ENCODE results near the gene TMEM269. TPM values are rescaled to one million over a fixed set of nuclear protein-coding genes. Genes with fewer than 3 reads are reported as not detected.
"Not testable (repeated sequence)": the region's sequence is repeated elsewhere in the genome, so short reads cannot be mapped to it uniquely, and the experiment has no call there.

Gene TMEM269
- total RNA-seq, 1 donor, result under 0.01 TPM

DNA sequence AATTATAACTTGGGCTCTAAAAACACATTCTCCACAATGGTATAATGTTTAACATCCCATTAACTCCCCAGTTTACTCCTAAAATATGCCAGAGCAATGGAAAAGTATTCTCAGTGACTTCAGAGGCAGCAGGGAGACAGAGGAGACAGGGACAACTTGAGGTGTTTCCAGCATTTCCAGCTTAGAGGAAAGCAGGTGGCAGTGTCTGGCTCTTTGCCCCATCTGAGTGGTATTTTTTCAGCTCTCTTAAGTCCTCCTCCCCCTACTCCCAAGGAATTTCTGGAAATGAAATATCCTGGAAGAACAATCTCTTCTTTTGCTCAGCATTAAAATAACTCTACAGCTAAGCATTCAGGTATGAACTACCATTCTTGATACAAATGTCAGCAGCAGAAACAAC, 21.4 kb downstream of the TMEM269 start:
- H3K27me3 ChIP-seq (ENCODE audit: insufficient read depth, low read length), result no peaks in the 10 kb centered on the region
- no peak overlapping the region for H3K4me3 ChIP-seq (ENCODE audit: insufficient read depth, low read length)
- H3K36me3 ChIP-seq (ENCODE audit: insufficient read depth, low read length), result no peaks in the 10 kb centered on the region
- no peaks in the 10 kb centered on the region for H3K79me2 ChIP-seq (ENCODE audit: insufficient read depth, low read length)
- no peaks in the 10 kb centered on the region for H3K4me1 ChIP-seq (ENCODE audit: insufficient read depth, low read length)
- no peak overlapping the region for H2AFZ ChIP-seq (ENCODE audit: low read length)
- no peak for TF ChIP-seq CTCF (IDR thresholded peaks at IDR 0.05; ENCODE audit: extremely low read depth, low read depth, low read length)
- no peaks in the 10 kb centered on the region for H3K9me3 ChIP-seq (ENCODE audit: low read depth, low read length)
- no peak overlapping the region for H3K4me2 ChIP-seq (ENCODE audit: insufficient read depth, low read length)
- H3K27ac ChIP-seq (ENCODE audit: low read depth, low read length), result no peak overlapping the region
- DNase-seq (ENCODE audit: insufficient read length, low spot score, missing footprints), result no peak
- H4K20me1 ChIP-seq (ENCODE audit: insufficient read depth, low read length), result no peaks in the 10 kb centered on the region

DNA sequence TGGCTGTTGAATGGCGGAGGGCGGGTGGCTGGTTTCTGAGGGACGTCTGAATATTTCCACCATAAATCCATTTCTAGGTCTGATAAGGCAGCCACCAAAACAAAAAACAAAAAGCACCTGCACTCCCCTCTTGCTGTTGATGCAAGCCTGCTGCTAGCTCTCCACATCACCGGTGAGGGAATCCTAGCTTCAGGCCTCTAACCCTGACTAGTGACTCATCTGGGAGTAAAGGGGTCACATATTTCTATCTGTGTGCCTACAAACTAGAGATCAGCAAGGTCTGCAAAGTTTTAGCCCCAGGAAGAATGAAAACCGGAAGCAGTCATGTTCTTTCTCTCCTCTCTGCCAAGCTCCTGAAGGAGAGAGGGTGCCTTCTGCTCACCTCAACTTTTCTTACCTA, 21.8 kb downstream of the TMEM269 start:
- H3K36me3 ChIP-seq (ENCODE audit: insufficient read depth, low read length), result no peaks in the 10 kb centered on the region
- no peak overlapping the region for H3K27ac ChIP-seq (ENCODE audit: low read depth, low read length)
- no peak overlapping the region for H3K4me3 ChIP-seq (ENCODE audit: insufficient read depth, low read length)
- no peak overlapping the region for H3K4me2 ChIP-seq (ENCODE audit: insufficient read depth, low read length)
- H3K9me3 ChIP-seq (ENCODE audit: low read depth, low read length), result no peaks in the 10 kb centered on the region
- no peaks in the 10 kb centered on the region for H3K79me2 ChIP-seq (ENCODE audit: insufficient read depth, low read length)
- no peaks in the 10 kb centered on the region for H3K4me1 ChIP-seq (ENCODE audit: insufficient read depth, low read length)
- no peaks in the 10 kb centered on the region for H4K20me1 ChIP-seq (ENCODE audit: insufficient read depth, low read length)
- no peaks in the 10 kb centered on the region for H3K27me3 ChIP-seq (ENCODE audit: insufficient read depth, low read length)
- no peak for TF ChIP-seq CTCF (IDR thresholded peaks at IDR 0.05; ENCODE audit: extremely low read depth, low read depth, low read length)
- no peak overlapping the region for H2AFZ ChIP-seq (ENCODE audit: low read length)
- DNase-seq (ENCODE audit: insufficient read length, low spot score, missing footprints), result no peak

DNA sequence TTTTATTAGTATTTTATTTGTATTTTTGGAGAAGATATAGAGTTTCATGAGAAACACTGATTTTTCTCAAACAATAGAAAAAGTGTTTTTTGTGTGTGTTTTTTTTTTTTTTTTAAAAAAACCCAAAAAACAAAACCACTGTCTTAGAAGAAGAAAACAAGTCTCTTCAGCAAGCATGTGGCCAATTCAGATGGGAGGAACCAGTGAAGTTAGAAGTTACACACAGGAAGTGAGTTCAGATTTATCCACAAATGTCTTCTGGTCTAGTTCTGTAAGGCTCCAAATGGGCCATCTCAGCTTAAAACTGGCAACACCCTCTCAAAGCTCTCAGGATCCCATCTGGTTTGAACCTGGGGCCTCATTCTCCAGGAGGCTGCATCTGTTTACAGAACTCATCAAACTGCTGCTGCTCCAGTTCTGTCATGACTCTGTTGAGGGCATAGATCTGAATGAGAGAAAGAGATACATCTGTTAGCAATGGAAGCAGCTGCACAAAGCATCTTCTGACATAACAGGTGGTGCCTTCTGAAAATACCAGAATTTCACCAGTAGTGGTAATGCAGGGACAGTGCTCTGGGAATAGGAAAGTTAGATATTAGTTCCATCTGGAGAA, 22.4 kb downstream of the TMEM269 start:
- no peaks in the 10 kb centered on the region for H3K4me1 ChIP-seq (ENCODE audit: insufficient read depth, low read length)
- H3K4me3 ChIP-seq (ENCODE audit: insufficient read depth, low read length), result no peak overlapping the region
- H2AFZ ChIP-seq (ENCODE audit: low read length), result no peak overlapping the region
- no peaks in the 10 kb centered on the region for H3K27me3 ChIP-seq (ENCODE audit: insufficient read depth, low read length)
- H3K27ac ChIP-seq (ENCODE audit: low read depth, low read length), result no peak overlapping the region
- H3K9me3 ChIP-seq (ENCODE audit: low read depth, low read length), result no peaks in the 10 kb centered on the region
- TF ChIP-seq CTCF (IDR thresholded peaks at IDR 0.05; ENCODE audit: extremely low read depth, low read depth, low read length), result no peak
- H3K4me2 ChIP-seq (ENCODE audit: insufficient read depth, low read length), result no peak overlapping the region
- H3K36me3 ChIP-seq (ENCODE audit: insufficient read depth, low read length), result no peaks in the 10 kb centered on the region
- H3K79me2 ChIP-seq (ENCODE audit: insufficient read depth, low read length), result no peaks in the 10 kb centered on the region
- no peak for DNase-seq (ENCODE audit: insufficient read length, low spot score, missing footprints)
- H4K20me1 ChIP-seq (ENCODE audit: insufficient read depth, low read length), result no peaks in the 10 kb centered on the region

GRCh38 chr1:42814815-42815214, 30.0 kb downstream of the TMEM269 start:
- DNase-seq (ENCODE audit: insufficient read length, low spot score, missing footprints); H3K9me3 ChIP-seq (ENCODE audit: low read depth, low read length); H2AFZ ChIP-seq (ENCODE audit: low read length); H3K27me3 ChIP-seq (ENCODE audit: insufficient read depth, low read length); H3K27ac ChIP-seq (ENCODE audit: low read depth, low read length); H3K36me3 ChIP-seq (ENCODE audit: insufficient read depth, low read length); H4K20me1 ChIP-seq (ENCODE audit: insufficient read depth, low read length); H3K4me2 ChIP-seq (ENCODE audit: insufficient read depth, low read length); H3K4me3 ChIP-seq (ENCODE audit: insufficient read depth, low read length): not testable (repeated sequence)
- H3K4me1 ChIP-seq (ENCODE audit: insufficient read depth, low read length), result peaks cover 17% of the 10 kb centered on the region
- H3K79me2 ChIP-seq (ENCODE audit: insufficient read depth, low read length), result peaks cover 15% of the 10 kb centered on the region
